Ishikawa (cell line): ENCODE measurements around the gene ARPC1B.

Experiments used
- CEBPB ChIP-seq: IDR thresholded peaks from 2 replicates; pipeline ENCODE4 v1.6.1; 2012
- CREB1 ChIP-seq: IDR thresholded peaks from 2 replicates; pipeline ENCODE4 v1.6.1; 2012; ENCODE audit warnings: low read depth
- EGR1 ChIP-seq: IDR thresholded peaks from 2 replicates; pipeline ENCODE4 v1.6.1; 2012
- EP300 ChIP-seq: IDR thresholded peaks from 2 replicates; pipeline ENCODE4 v1.6.1; 2012; ENCODE audit warnings: borderline replicate concordance
- MAX ChIP-seq: IDR thresholded peaks from 2 replicates; pipeline ENCODE4 v1.6.1; 2012
- NFIC ChIP-seq: IDR thresholded peaks from 2 replicates; pipeline ENCODE4 v1.6.1; 2012
- RAD21 ChIP-seq: IDR thresholded peaks from 2 replicates; pipeline ENCODE4 v1.6.1; 2012; ENCODE audit warnings: low read depth
- REST ChIP-seq: IDR thresholded peaks from 2 replicates; pipeline ENCODE4 v1.6.1; 2012; ENCODE audit warnings: low read depth, mild to moderate bottlenecking
- TCF12 ChIP-seq: IDR thresholded peaks from 2 replicates; pipeline ENCODE4 v1.6.1; 2012; ENCODE audit warnings: low read depth
- TEAD4 ChIP-seq: IDR thresholded peaks from 2 replicates; pipeline ENCODE4 v1.6.1; 2012
- USF1 ChIP-seq: IDR thresholded peaks from 2 replicates; pipeline ENCODE4 v1.6.1; 2012
- YY1 ChIP-seq: IDR thresholded peaks from 2 replicates; pipeline ENCODE4 v1.6.1; 2012; ENCODE audit warnings: low read depth

DNA sequence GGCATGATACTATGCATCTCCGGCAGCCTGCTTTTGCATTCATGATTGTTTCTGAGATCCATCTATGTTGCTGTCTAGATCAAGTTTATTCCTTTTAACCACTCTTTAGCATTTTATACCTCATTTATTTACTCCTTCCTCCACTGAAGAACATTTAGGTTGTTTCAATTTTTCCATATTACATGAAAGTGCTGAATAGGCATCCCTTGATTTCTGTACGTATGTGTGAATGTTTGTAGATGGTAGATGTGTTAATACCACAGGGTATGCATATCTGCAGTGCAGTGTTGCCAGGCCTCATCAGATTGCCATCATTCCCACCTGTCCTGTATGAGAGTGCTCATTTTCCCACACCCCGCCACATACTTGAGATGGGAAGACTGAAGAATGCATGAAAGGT lies 34.9 kb upstream of the ARPC1B start:
- TF ChIP-seq EP300 (no peak), REST (no peak), MAX (no peak), TEAD4 (no peak), NFIC (no peak), CREB1 (no peak), RAD21 (no peak), YY1 (no peak), TCF12 (no peak), USF1 (no peak), CEBPB (no peak), EGR1 (no peak)
